Thyroid gland (tissue), 4 donors: ENCODE data around the gene PLEKHD1.
A peak's percentile ranks its signal among the peaks of the same experiment; 100 is the strongest.

ENCODE experiments used
- POLR2A ChIP-seq, 2 donors: fragments of 450-650 bp; IDR thresholded peaks; one replicate each; pipeline ENCODE4 v1.6.1; 2017; ENCODE audit warnings: antibody characterized with exemption in 2 of 2, mild to moderate bottlenecking in 2 of 2, moderate library complexity in 1 of 2
- TF ChIP-seq, protein P1 (sequence below), 6 experiments: fragments of 200-600 bp in 3 of 6; fragments of 450-650 bp in 3 of 6; sonication (generic) in 3 of 6; IDR thresholded peaks; one replicate each; pipeline ENCODE4 v1.5.1; 2016 to 2019; ENCODE audit warnings: antibody characterized with exemption in 6 of 6, mild to moderate bottlenecking in 2 of 6, inconsistent platforms in 1 of 6, moderate library complexity in 1 of 6

GRCh38 chr14:69574263-69574953, 89.9 kb downstream of the PLEKHD1 start, which contains the start of gene CCDC177:
- TF ChIP-seq, protein P1, sequence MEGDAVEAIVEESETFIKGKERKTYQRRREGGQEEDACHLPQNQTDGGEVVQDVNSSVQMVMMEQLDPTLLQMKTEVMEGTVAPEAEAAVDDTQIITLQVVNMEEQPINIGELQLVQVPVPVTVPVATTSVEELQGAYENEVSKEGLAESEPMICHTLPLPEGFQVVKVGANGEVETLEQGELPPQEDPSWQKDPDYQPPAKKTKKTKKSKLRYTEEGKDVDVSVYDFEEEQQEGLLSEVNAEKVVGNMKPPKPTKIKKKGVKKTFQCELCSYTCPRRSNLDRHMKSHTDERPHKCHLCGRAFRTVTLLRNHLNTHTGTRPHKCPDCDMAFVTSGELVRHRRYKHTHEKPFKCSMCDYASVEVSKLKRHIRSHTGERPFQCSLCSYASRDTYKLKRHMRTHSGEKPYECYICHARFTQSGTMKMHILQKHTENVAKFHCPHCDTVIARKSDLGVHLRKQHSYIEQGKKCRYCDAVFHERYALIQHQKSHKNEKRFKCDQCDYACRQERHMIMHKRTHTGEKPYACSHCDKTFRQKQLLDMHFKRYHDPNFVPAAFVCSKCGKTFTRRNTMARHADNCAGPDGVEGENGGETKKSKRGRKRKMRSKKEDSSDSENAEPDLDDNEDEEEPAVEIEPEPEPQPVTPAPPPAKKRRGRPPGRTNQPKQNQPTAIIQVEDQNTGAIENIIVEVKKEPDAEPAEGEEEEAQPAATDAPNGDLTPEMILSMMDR (IDR thresholded peaks at IDR 0.05) = peak; percentile 66 to 93 (median 75)
- TF ChIP-seq POLR2A (IDR thresholded peaks at IDR 0.05) = no peak
